ENCODE results near the gene SPG7.

Gene SPG7

DNA sequence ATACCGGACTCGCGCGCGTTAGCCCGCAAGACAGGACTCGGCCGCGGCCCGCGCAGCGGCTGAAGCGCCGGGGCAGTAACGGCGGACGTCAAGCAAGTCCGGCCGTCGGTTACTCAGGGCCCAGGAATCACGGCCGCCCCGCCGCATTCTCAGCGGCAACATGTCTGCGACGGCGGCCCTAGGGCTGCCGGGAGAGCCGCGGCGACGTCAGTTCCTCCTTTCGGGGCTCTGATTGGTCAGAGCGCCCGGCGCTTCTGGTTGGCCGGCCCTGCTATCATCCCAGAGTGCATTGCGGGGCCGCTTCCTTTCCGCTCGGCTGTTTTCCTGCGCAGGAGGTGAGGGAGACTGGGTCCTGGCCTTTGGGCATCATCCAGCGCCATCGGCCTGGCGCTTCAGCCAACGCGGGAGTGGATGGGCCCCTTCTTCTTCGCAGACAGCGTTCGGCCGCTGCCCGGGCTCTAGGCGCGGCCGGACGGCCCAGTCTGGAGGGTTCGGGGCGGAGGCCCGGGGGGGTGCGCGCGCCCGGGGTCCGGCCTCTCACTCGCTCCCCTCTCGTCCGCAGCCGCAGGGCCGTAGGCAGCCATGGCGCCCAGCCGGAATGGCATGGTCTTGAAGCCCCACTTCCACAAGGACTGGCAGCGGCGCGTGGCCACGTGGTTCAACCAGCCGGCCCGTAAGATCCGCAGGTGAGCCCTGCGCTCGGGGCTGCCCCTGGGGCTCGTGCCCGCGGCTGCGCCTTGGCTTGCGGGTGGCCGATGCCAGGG lies 52.4 kb downstream of the SPG7 start, which contains the start of gene RPL13 (continued):
- TF ChIP-seq ZNF510 (tag by site-specific recombination; IDR thresholded peaks at IDR 0.05; ENCODE audit: insufficient replicate concordance): no peak
- TF ChIP-seq ZNF529 (tag by site-specific recombination; IDR thresholded peaks at IDR 0.05; ENCODE audit: insufficient replicate concordance): no peak
- TF ChIP-seq ZNF324 (tag by site-specific recombination; IDR thresholded peaks at IDR 0.05): no peak; the same call in 1 of the 2 replicates
- TF ChIP-seq ZSCAN23 (tag by site-specific recombination; IDR thresholded peaks at IDR 0.05): no peak
- peak; percentile 83 for TF ChIP-seq ZXDB (tag by site-specific recombination; IDR thresholded peaks at IDR 0.05)
- TF ChIP-seq ZNF175 (tag by site-specific recombination; IDR thresholded peaks at IDR 0.05): no peak
- TF ChIP-seq ZNF354C (tag by site-specific recombination; IDR thresholded peaks at IDR 0.05; ENCODE audit: borderline replicate concordance, low read depth): no peak
- TF ChIP-seq ZNF114 (tag by site-specific recombination; IDR thresholded peaks at IDR 0.05): no peak
- no peak for TF ChIP-seq ZNF701 (tag by site-specific recombination; IDR thresholded peaks at IDR 0.05)
- TF ChIP-seq ZNF629 (tag by site-specific recombination; IDR thresholded peaks at IDR 0.05): peak; percentile 37; the same call in 1 of the 2 replicates

DNA sequence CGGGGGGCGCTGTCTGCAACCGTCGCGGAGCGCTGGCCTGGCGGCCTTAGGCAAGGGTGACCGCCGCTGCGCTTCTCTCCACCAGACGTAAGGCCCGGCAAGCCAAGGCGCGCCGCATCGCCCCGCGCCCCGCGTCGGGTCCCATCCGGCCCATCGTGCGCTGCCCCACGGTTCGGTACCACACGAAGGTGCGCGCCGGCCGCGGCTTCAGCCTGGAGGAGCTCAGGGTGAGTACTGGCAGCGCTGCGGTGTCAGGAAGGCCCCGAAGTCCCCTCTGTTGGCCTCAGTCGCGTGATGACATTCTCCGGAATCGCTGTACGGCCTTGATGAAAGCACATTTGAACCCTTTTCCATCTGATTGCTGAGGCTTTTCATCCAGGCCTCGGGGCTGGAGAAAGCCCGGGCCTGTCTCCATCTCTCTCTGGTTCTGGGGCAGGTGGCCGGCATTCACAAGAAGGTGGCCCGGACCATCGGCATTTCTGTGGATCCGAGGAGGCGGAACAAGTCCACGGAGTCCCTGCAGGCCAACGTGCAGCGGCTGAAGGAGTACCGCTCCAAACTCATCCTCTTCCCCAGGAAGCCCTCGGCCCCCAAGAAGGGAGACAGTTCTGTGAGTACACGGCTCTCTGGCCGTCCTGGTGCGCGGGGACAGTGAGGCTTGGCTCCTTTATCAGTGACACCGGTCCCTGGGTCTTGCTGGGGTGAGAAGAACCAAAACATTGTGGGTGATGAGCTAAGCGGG lies 53.1 kb downstream of the SPG7 start:
- Histone ChIP-seq H3K4me1 (ENCODE audit: control insufficient read depth, insufficient read depth, low read length) (peaks cover 9% of the 10 kb centered on the region), H3K4me3 (ENCODE audit: low read depth, low read length) (peak overlapping the region; percentile 67), H3K9me3 (ENCODE audit: control insufficient read depth, insufficient read depth, low read depth, low read length) (no peaks in the 10 kb centered on the region), H3K27ac (ENCODE audit: extremely low read depth, low read depth, low read length) (peak overlapping the region; percentile 100), H3K36me3 (ENCODE audit: control insufficient read depth in 2 of 2, insufficient read depth in 1 of 2, low read length in 2 of 2) (peaks cover 5 to 59% of the 10 kb centered on the region in 2 experiments; a peak in 2 of 3 replicates)
- no peak for TF ChIP-seq ZNF121 (tag by site-specific recombination; IDR thresholded peaks at IDR 0.05)
- 0 out of 2 replicates have a peak, but pooled peaks have one; percentile 9 for TF ChIP-seq GFI1B (tag by site-specific recombination; IDR thresholded peaks at IDR 0.05)
- peak; percentile 33; the same call in 1 of the 2 replicates for TF ChIP-seq KLF16 (tag by site-specific recombination; IDR thresholded peaks at IDR 0.05)
- TF ChIP-seq ZNF350 (tag by site-specific recombination; IDR thresholded peaks at IDR 0.05): 0 out of 2 replicates have a peak, but pooled peaks have one; percentile 2
- ChIA-PET POLR2A (no interaction called here), CTCF (interaction anchor here (0.7 kb wide), 1 partner anchor 96 kb away, joined by 3 read pairs; the partner anchor contains the start of genes CHMP1A and SPATA33)

DNA sequence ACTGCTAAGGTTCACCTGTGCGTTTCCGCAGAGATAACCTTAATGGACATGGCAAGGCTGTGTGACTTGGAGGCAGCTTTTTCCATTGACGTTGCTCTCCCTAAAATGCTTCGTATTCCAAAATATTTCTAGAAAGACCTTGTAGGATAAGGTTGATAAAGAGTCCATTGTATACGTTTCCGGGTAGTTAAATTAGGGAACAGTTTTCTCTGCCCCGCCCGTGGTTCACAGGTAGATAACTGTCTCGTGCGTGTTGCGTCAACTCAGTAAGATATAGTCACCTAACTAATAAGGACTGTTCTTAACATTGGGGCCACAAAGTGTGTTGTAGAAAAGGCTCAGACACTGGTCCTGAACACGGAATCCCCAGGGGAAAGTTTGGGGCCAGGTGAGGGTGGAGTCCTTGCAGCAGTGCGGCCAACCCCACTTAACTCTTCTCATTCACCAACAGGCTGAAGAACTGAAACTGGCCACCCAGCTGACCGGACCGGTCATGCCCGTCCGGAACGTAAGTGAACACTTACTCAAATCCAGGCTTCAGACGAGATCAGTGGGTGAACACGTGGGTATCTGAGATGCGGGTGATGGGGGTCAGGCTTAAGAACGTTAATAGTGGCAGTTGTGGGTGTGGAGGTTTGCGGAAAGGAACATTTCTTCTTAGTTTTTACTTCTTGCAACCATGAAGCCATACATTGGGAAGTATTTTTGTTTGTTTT lies 53.8 kb downstream of the SPG7 start:
- Histone ChIP-seq H3K36me3 (ENCODE audit: control insufficient read depth in 2 of 2, insufficient read depth in 1 of 2, low read length in 2 of 2) (peaks cover 5 to 51% of the 10 kb centered on the region in 2 experiments; a peak in 2 of 3 replicates), H3K9me3 (ENCODE audit: control insufficient read depth, insufficient read depth, low read depth, low read length) (no peaks in the 10 kb centered on the region), H3K27ac (ENCODE audit: extremely low read depth, low read depth, low read length) (peak overlapping the region; percentile 100), H3K4me1 (ENCODE audit: control insufficient read depth, insufficient read depth, low read length) (peaks cover 9% of the 10 kb centered on the region), H3K4me3 (ENCODE audit: low read depth, low read length) (peak overlapping the region; percentile 67)
- ChIA-PET CTCF (interaction anchor here (0.7 kb wide), 2 partner anchors 96 to 317 kb away, joined by 3 read pairs; partner anchors contain the start of genes CHMP1A and SPATA33), POLR2A (no interaction called here)
- TF ChIP-seq ZNF660 (tag by site-specific recombination; IDR thresholded peaks at IDR 0.05) (peak; percentile 32; the same call in 1 of the 2 replicates), ZBTB48 (tag by site-specific recombination; IDR thresholded peaks at IDR 0.05) (no peak), GLIS2 (tag by site-specific recombination; IDR thresholded peaks at IDR 0.05) (no peak), ZFHX2 (tag by site-specific recombination; conservative IDR thresholded peaks at IDR 0.05) (peak; percentile 48), EGR2 (tag by site-specific recombination; IDR thresholded peaks at IDR 0.05; ENCODE audit: low read depth) (peak; percentile 47; the same call in 1 of the 2 replicates), PBX3 (CRISPR knock-in tag; IDR thresholded peaks at IDR 0.05) (no peak), ZNF843 (tag by site-specific recombination; IDR thresholded peaks at IDR 0.05) (no peak), PATZ1 (tag by site-specific recombination; IDR thresholded peaks at IDR 0.05) (0 out of 2 replicates have a peak, but pooled peaks have one; percentile 24), ZNF2 (tag by site-specific recombination; IDR thresholded peaks at IDR 0.05) (0 out of 2 replicates have a peak, but pooled peaks have one; percentile 12), ZNF514 (tag by site-specific recombination; IDR thresholded peaks at IDR 0.05) (no peak)

Data from HEK293 (cell line).